GM19035 (cell line): ENCODE data around the gene RNF144B.
A peak's percentile ranks its signal among the peaks of the same experiment; 100 is the strongest.

Experiments used
- ATAC-seq: cut with Tn5 transposase; IDR thresholded peaks from one replicate; pipeline ENCODE4 v1.9.1; 2021; ENCODE audit not compliant: unreplicated experiment

Gene RNF144B

DNA sequence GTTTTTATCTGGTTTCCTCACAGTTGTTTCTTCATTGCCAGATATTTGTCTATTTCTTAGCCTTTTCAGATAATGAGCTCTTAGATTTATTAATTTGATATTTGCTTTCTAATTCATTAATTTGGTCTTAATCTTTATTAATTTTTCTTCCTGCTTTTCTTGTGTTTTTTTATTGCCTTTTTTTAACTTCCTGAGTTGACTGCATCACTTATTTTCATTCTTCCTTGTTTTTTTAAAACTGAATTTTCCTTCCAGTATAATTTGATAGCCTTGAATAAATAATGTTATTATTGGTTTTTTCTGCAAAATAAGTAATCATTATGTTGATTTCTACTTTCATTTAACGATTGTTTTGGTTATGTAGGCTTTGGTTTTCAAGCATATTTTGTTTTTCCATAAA is 91.5 kb downstream of the RNF144B start:
- no peak for ATAC-seq

DNA sequence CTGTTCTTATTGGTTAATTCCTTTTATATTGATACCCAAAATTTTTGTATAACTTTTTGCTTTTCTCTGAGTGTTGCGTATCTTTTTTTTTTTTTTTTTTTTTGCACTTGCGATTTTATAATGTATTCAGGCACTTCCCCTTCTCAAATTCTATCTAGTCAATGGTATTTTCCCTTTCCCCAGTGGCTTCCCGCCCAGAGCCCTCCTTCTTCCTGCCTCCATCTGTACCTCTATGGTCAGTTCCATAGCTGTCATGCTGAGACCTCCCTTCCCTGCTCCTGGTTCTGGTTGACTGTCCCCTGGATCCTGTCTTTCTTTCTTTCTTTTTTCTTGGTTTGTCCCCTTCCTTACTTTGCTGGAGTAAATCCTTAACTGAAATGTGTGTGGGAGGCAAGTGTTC is 94.7 kb downstream of the RNF144B start:
- ATAC-seq, result no peak

GRCh38 chr6:18485660-18486435 is 98.7 kb downstream of the RNF144B start:
- ATAC-seq, result no peak

GRCh38 chr6:18488004-18488403 is 100.9 kb downstream of the RNF144B start:
- ATAC-seq, result no peak

GRCh38 chr6:18488526-18489270 is 101.5 kb downstream of the RNF144B start:
- ATAC-seq, result no peak

DNA sequence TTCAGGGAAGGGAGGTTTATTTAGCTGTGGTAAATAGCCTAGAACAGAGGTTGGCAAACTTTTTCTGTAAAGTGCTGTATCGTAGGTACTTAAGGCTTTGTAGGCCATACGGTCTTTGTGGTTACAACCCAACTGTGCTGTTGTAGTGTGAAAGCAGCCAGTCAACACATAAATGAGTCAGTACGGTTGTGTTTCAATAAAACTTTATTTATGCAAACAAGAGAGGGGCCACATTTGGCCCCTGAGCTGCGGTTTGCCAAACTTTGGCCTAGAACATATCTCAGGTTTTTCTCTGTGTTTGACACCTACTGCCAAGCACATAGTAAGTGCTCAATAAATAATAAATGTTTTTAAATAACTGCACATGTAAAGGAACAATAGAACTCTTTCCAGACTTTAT is 102.2 kb downstream of the RNF144B start:
- no peak for ATAC-seq

GRCh38 chr6:18491308-18492045 is 104.3 kb downstream of the RNF144B start:
- ATAC-seq, result no peak

DNA sequence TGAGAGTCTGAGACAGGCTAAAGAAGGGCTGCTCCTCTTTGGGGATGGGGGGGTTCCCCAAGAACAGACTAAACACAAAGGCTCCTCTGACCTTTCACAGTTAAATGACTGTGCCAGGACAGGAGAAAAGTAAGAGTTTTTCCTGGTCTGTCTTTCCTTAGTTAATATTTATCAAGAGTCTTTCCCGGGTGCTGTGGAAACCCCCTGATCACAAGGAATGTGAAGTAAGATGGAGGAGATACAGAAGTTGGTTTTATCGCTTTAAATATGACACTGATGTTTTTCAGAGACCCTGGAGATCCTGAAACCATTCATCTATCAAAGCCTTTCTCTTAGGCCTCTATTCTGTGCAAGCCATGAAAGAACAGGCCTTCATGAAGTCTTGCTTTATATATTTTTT is 105.8 kb downstream of the RNF144B start:
- no peak for ATAC-seq

- ATAC-seq, result no peak
These were observed 106.3 kb downstream of the RNF144B start for GRCh38 chr6:18493382-18493891.

DNA sequence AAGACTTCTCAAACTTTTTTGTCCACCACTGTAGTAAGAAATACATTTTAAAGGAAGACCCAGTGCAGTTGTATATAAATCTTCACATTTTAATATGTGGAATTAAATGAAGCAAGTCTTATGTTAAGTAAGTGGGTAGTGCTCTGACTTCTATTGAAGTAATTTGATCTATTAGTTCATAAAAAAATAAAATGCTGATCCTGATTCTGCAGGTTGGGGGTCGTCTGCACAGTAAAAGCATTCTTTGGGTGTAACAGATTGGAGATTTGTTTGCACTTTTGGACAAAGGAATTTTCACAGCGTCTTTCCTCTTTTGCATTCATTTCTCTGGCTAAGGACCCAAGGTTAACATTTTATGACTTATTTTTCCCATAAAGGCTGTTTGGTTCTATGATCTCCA is 106.8 kb downstream of the RNF144B start:
- no peak for ATAC-seq

GRCh38 chr6:18495236-18495635 is 108.1 kb downstream of the RNF144B start:
- ATAC-seq, result no peak

DNA sequence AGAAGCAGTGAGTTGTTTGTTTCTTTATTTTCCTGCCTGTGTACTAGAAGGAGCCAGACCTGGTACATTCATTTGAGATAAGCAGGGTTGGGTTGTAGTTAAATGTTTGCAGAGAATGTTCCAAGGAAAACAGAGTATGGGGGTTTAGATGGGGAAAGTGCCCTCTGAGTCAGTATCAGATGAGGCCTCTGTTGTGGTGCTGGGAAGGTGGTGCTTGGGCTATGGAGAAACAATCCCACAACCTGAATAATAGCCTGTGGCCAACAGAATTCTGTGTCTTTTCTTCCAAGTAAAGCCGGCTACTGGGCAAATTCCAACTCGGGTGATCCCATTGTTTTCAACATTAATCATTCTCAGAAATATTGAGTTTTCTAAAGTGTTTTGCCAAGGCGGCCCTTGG is 109.3 kb downstream of the RNF144B start:
- ATAC-seq, result no peak

GRCh38 chr6:18497006-18497405 is 109.9 kb downstream of the RNF144B start:
- no peak for ATAC-seq

GRCh38 chr6:18498408-18498807 is 111.3 kb downstream of the RNF144B start:
- ATAC-seq, result no peak

DNA sequence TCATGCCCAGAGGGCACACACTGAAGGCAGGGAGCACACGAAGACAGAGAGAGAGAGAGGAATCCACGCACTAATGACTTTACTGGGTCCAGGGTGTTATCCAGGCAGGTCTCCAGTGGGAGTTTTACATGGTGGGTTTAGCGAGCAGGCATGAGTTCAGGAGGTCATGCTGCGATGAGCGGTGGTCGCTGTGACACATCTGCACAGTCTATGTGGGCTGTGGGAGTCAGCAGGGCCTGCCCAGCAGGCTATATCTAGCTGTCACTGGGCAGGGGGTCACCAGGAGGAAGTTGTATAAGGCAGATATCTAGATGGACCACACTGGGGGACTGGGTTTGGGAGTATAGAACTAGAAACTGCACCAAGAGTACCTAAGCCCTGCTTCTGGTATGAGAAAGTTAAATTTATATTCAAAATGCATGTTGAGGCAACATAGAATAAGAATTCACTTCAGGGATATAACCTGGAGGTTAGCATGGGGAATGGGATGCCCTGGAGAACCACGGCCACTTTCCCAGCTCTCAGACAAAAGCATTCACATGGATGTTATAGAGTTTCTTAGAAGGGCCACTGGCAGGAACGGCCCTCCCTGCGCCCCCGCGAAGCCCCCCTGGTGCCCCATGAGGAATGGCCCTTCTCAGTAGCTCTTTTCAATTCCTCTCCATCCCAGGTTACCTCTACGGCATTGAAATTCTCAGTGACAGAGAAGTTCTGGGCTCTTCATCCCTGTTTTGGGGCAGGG is 113.9 kb downstream of the RNF144B start:
- no peak for ATAC-seq

- no peak for ATAC-seq
These were observed 114.5 kb downstream of the RNF144B start for GRCh38 chr6:18501663-18502013.

GRCh38 chr6:18503206-18503592 is 116.0 kb downstream of the RNF144B start:
- no peak for ATAC-seq

DNA sequence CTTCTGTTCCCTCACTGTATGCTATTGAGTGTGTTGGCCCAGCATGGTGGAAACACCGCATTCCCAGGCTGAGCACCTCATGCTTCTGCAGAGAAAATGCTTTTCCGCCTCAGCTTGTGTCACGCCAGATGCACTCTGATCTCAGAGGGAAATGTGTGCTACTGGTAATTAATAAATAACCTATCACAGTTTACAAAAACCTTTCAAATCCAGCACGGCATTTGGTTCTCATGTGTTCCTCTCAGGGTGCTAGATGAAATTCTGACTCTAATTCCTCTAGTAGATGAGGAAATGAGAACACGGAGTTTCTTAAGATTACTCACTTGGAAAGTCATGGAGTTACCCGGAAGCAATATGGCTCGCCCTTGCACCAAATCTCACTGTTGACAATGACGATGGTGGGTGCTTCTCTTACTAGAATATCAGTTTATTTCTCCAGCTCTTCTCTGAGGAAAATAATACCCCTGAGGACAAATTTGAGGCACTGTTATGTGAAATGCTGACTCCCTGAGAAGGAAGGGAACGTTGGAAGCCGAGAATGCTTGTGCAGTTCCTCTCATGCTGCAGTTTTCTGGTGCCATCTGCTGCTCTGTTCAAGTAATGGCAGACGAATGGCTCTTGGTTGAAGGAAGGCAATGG is 116.6 kb downstream of the RNF144B start:
- peak; percentile 88 for ATAC-seq

- ATAC-seq, result no peak
These were observed 117.1 kb downstream of the RNF144B start for GRCh38 chr6:18504232-18504596.

GRCh38 chr6:18506382-18507017 is 119.3 kb downstream of the RNF144B start:
- ATAC-seq, result no peak
